ENCODE measurements around the gene CCL13.

GRCh38 chr17:34308371-34308770, 47.9 kb upstream of the CCL13 start:
- no peak for TF ChIP-seq GATA2 (IDR thresholded peaks at IDR 0.05; ENCODE audit: low read depth, low read length)
- no peak for TF ChIP-seq GATA3 (IDR thresholded peaks at IDR 0.05; ENCODE audit: low read depth, low read length)

Measured in SH-SY5Y (cell line).